Measurements from ENCODE around the gene KRT38.
"Not testable (repeated sequence)": the region's sequence is repeated elsewhere in the genome, so short reads cannot be mapped to it uniquely, and the experiment has no call there.

Gene KRT38

DNA sequence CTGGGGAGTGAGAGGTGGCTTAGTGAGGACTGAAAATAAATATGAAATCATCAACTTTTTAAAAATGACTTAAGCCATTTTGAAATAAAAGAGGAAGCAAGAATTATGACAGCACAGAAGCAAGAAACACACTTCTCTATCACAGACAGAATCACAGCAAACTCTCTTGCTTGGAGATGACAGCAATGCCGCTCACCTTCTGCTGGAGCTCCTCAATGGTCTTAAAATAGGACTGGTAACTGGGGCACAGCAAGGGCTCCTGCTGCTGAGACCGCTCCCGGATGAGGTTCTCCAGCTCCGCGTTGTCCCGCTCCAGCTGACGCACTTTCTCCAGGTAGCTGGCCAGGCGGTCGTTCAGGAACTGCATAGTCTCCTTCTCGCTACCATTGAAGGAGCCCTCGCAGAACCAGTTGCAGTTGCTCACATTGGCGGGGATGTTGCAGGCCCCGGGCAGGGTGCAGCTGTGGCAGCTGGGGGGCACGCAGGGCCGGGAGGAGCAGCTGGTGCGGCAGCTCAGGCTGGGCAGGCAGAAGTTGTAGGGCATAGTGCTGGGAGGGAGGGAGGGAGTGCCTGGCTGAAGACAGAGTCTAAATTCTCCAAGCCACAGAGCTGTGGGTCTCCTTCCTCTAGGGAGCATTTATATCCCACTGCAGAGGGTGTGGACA lies 43.7 kb downstream of the KRT38 start, which contains the start of gene KRT31:
Gene KRT31 (minus strand): TSS at position 613 of the 665 bp plus-strand sequence. CDS start 69 bp downstream, at position 544.
- in situ Hi-C loops (cut with HindIII; ENCODE audit: low sequenced_read_pairs), result no loop called here

DNA sequence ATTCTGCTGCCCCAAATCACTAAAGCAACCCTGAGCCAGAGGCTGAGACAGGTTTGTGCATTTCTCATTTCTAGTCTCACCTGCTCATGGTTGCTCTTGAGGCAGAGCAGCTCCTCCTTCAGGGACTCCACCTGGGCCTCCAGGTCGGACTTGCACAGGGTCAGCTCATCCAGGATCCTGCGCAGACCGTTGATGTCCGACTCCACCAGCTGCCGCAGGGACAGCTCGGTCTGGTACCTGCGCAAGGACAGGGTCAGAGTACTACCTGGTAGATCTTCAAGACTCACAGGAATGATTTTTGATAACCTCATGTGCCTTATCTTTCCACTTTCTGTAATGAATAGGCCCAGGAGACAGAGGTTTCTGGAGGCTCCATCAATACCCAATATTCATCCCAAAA lies 44.4 kb downstream of the KRT38 start:
- in situ Hi-C loops (cut with HindIII; ENCODE audit: low sequenced_read_pairs), result no loop called here

DNA sequence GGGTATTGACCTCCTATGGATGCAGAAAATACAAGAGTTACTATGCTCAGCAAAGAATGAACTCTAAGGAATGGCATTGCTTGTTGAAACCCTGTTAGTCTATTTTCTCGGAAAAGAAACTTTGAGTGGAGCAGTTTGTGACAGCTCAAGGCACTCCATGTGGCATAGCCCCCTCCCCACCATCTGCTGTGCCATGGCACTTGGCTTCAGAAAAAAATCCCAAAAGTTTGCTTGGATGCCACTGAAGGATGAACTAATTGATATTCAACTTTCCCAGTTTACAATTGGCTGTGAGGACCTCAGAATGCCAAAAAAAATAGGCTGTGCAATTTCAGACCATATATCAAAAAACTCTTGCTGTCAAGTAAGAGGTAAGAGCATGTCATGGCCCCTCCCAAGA lies 45.2 kb downstream of the KRT38 start:
- in situ Hi-C loops (cut with HindIII; ENCODE audit: low sequenced_read_pairs), result no loop called here

DNA sequence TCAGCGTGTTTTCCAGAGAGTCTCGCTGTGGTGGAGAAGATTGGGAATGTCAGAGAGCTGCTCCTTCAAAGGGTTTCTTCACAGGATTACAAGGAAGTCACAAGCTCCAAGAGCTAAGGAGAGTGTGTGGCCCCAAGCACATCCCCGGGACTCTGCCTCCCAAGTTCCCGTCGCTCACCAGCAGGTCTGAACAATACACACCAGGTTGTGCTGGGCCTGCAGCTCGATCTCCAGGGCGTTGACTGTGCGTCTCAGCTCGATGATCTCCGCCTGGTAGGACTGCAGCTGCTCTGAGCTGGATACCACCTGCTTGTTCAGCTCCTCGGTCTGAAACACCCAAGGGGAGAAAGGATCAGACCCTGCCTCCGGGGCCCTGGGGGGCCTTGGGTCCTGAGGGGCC lies 45.7 kb downstream of the KRT38 start:
- in situ Hi-C loops (cut with HindIII; ENCODE audit: low sequenced_read_pairs), result not testable (repeated sequence)

DNA sequence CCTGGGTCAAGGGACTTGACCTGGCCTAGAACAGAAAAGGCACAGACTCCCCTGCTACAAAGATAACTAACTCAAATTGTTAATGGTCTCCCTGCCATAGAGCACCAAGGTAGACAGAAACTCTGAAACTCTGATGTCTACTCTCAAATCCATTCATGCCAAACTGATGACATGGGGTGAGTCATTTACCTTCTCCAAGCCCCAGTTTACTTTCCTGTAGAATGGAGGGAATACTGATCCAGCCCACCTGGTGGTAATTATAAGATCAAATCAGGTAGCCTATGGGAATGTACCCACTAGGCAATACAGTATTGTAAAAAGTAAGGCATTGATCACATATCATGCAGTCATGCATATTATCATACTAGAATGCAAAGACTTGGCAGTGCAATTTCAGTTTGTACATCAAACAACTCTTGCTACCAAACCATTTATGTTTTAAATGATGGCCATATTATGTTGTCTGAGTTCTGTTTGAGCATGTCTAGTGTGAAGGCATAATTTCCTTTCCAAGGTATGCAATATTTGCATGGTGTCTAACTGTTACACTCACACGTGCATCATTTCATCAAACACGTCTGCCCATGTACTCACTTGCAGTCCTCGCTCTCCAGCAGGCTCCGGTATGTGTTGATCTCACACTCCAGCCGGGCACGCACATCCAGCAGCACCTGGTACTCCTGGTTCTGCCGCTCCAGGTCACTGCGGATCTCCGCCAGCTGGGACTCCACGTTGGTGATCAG lies 46.4 kb downstream of the KRT38 start:
- in situ Hi-C loops (cut with HindIII; ENCODE audit: low sequenced_read_pairs), result no loop called here

DNA sequence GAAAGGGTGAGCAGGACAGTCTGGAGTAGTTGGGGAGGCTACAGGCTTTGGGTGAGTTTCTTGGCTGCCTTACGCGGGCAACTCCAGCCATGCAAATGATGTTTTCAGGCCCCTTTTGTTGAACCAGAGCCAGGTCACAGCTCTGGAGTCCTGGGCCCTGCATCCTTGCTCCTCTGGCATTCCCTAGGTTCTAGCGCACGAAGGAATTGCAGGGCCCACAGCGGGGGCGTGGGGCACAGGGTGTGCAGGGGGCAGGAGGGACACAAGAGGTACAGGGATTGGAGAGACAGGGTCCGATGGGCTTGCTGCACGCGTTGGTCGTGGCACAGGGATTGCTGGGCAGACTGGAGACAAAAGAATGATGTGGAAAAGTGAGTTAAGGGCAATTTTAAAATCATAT lies 47.0 kb downstream of the KRT38 start:
- in situ Hi-C loops (cut with HindIII; ENCODE audit: low sequenced_read_pairs), result no loop called here

DNA sequence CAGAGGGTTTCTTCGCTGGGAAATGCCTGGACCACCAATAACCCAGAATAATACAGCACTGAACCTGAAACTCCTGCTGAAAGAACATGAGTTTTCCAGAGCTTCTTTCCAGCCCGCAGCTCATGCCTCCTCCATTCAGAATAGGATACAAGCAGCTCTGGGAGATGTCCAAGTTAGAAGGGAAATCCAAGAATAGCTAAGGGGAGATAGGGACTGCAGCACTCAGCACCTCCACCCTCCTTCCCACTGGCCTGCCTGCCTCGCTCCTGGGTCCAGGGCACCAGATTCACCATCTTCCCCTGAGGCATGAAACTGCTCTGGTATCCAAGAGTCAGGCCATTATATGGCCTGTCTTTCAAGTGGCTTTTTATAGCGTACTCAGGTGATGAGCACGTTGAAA lies 47.5 kb downstream of the KRT38 start:
- in situ Hi-C loops (cut with HindIII; ENCODE audit: low sequenced_read_pairs), result no loop called here

DNA sequence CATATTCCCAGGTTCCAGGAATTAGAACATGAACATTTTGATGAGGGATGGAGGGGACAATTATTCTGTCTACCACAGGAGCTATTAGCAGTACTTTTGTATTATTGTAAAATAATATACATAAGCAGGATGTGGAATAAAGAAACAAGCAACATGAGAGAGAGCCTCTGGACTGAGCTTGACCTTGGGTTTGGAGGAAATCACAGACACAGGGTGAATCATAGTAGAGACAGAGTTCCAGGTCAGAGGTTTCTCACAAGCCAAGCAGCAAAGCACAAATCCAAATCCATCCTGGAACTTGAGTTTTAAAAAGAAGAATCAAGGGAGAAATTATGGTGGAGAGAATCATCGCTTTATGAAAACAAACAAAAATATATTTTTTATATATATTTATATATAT lies 48.5 kb downstream of the KRT38 start:
- in situ Hi-C loops (cut with HindIII; ENCODE audit: low sequenced_read_pairs), result no loop called here

DNA sequence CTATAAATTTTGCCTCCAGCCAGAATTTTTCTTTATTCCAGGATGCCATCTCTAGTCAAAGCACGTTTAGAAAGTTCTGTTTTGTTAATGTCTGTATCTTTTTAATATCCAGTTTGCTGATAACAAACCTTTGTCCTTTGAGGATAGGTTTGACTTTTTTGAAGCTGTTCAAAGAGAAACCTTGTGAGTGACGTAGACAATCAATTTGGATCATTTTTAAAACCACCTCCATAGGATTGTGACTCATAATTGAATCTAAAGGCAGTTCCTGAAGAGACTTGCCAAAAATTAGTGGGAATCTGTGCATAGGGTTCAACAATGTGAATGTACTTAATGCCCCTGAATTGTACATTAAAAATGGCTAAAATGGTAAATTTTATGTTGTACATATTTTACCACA lies 49.2 kb downstream of the KRT38 start:
- in situ Hi-C loops (cut with HindIII; ENCODE audit: low sequenced_read_pairs), result no loop called here

DNA sequence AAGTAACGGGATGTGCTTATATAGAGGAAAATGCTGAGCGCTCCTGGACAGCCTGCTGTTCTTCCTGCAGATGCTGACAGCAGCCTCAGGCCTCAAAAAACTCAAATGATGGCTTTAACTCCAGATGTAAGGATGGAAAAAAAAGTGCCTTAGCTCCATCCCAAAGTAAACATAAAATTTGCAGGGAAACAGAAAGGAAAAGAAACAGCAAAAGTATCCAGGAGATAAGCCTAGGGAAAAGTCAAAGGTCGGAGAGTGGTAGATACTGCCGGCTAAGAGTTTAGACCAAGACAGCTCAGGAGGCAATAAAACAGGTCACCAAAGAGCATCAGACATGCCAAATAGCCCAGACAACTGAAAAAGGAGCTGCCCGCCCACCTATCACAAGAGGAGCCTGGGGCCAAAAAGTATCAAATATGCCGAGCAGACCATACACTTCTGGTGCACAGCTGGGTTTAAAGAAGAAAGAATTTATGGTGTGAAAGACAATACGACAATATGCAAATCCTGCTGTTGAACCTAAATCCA lies 50.3 kb downstream of the KRT38 start:
- in situ Hi-C loops (cut with HindIII; ENCODE audit: low sequenced_read_pairs), result no loop called here

DNA sequence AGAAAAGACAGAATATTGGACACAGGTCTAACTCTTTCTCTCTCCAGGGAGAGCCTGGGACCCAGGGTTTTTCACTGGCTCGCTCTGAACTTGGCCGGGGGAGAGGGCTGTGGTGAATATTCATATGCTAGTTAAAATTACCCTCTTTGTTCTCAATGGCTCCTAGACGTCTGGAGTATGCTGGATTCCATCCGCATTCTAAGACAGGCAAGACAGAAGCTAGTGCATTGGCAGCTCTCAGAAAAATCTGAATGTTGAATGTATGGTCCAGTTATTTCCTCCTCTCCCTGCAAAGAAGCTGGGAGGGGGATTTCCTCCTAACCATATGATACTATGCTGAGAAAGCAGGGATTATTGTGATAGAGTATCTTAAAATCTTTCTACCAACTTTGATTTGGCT lies 53.1 kb downstream of the KRT38 start:
- in situ Hi-C loops (cut with HindIII; ENCODE audit: low sequenced_read_pairs), result no loop called here

DNA sequence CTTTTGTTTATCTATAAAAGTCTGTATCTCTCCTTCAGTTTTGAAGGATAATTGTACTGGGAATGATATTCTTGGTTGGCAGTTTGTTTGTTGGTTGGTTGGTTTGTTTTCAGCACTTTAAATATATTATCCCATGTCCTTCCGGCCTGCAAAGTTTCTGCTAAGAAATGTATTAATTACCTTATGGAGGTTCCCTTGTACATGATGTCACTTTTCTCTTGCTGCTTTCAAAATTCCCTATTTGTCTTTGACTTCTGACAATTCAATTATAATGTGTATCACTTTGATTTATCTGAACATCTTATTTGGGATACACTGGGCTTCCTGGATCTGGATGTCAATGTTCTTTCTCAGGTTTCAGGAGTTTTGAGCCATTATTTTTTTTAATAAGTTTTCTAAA lies 54.6 kb downstream of the KRT38 start:
- in situ Hi-C loops (cut with HindIII; ENCODE audit: low sequenced_read_pairs), result no loop called here

Data from DLD1 (cell line).